ENCODE measurements around the gene ZFX. TPM values are rescaled to one million over a fixed set of nuclear protein-coding genes. Genes with fewer than 3 reads are reported as not detected.

The ZFX gene
- total and polyA plus RNA-seq, 10 of the 15 experiments (the other 5 are each of a cell fraction or from before 2014, with no cell fraction given), result 6.8 to 40.9 (median 24.6) TPM

- TF ChIP-seq TCF12 (IDR thresholded peaks at IDR 0.05; ENCODE audit: low read depth, low read length), result no peak
- TF ChIP-seq RELB (IDR thresholded peaks at IDR 0.05; ENCODE audit: low read depth), result no peak
- TF ChIP-seq PRDM15 (CRISPR knock-in tag; IDR thresholded peaks at IDR 0.05), result no peak
- TF ChIP-seq MEF2B (IDR thresholded peaks at IDR 0.05; ENCODE audit: partially characterized antibody, poor library complexity, severe bottlenecking), result no peak
Measured at GRCh38 chrX:24202465-24203031, 53.0 kb downstream of the ZFX start (continued).

- ChIA-PET SMC1A (ENCODE audit: uncharacterized antibody, unreplicated experiment) (interaction anchor here (1.5 kb wide), 1 partner anchor 10 kb away, joined by 3 read pairs; no protein-coding TSS in a partner anchor), CTCF (no interaction called here), POLR2A (no interaction called here), RAD21 (ENCODE audit: unreplicated experiment) (no interaction called here)
- WGBS (ENCODE audit: insufficient coverage, insufficient replicate concordance, low lambda C conversion rate, missing lambda C conversion rate), result 97% methylated on average over 13 of the region's 13 CpGs
- FAIRE-seq (no peak), ATAC-seq (no peak), DNase-seq (ENCODE audit: low read depth, low spot score) (no peak)
- Histone ChIP-seq H3K79me2 (ENCODE audit: control insufficient read depth, insufficient read depth, low read length) (peaks cover 41% of the 10 kb centered on the region), H3K9me3 (replicated peaks; ENCODE audit: control insufficient read depth, insufficient read depth, low read length) (no peaks in the 10 kb centered on the region), H2AFZ (ENCODE audit: control insufficient read depth, low read depth, low read length) (no peak overlapping the region), H3K36me3 (ENCODE audit: control insufficient read depth in 2 of 2, insufficient read depth in 2 of 2, low read length in 1 of 2) (peaks cover 11 to 23% of the 10 kb centered on the region in 2 experiments), H3K4me1 (ENCODE audit: control insufficient read depth, insufficient read depth, low read length) (peaks cover 2% of the 10 kb centered on the region; the same call in 1 of the 2 replicates), H3K4me3 (no peak overlapping the region), H3K27ac (ENCODE audit: control insufficient read depth, insufficient read depth) (no peak overlapping the region), H3K27me3 (replicated peaks in 1 of 2; ENCODE audit: control insufficient read depth in 2 of 2, insufficient read depth in 2 of 2, low read length in 1 of 2) (no peaks in the 10 kb centered on the region), H4K20me1 (ENCODE audit: control insufficient read depth, insufficient read depth) (no peaks in the 10 kb centered on the region), H3K4me2 (ENCODE audit: control insufficient read depth, insufficient read depth) (no peak overlapping the region), H3K9ac (ENCODE audit: control insufficient read depth, insufficient read depth, low read length) (no peak overlapping the region)
- TF ChIP-seq NFXL1 (IDR thresholded peaks at IDR 0.05; ENCODE audit: borderline replicate concordance), result no peak
- no peak for TF ChIP-seq EZH2 (IDR thresholded peaks at IDR 0.05; ENCODE audit: borderline replicate concordance, control insufficient read depth, low read depth, low read length)
- TF ChIP-seq CHD4 (IDR thresholded peaks at IDR 0.05), result no peak
- TF ChIP-seq CREB1 (IDR thresholded peaks at IDR 0.05; ENCODE audit: low read depth), result no peak
- TF ChIP-seq KLF5 (IDR thresholded peaks at IDR 0.05; ENCODE audit: partially characterized antibody), result no peak
- no peak for TF ChIP-seq ATF7 (IDR thresholded peaks at IDR 0.05; ENCODE audit: low read depth)
- TF ChIP-seq ZNF207 (IDR thresholded peaks at IDR 0.05; ENCODE audit: borderline replicate concordance), result no peak
- no peak for TF ChIP-seq E2F4 (IDR thresholded peaks at IDR 0.05; ENCODE audit: low read depth, low read length)
- TF ChIP-seq RAD21 (IDR thresholded peaks at IDR 0.05; ENCODE audit: insufficient read depth, low read depth, low read length), result no peak
- no peak for TF ChIP-seq CHD1 (IDR thresholded peaks at IDR 0.05; ENCODE audit: low read depth, low read length)
- BruUV-seq (replicated peaks), result no TSS peak
- intact Hi-C loops (cut with micrococcal nuclease; ENCODE audit: unreplicated experiment), result no loop called here
- in situ Hi-C loops (cut with MboI), result no loop called here
Measured at GRCh38 chrX:24203072-24203808, 53.7 kb downstream of the ZFX start.
